GM18873 (cell line): ENCODE results near the gene USP33.
"Not testable (repeated sequence)": the region's sequence is repeated elsewhere in the genome, so short reads cannot be mapped to it uniquely, and the experiment has no call there.

Source experiments
- ATAC-seq: cut with Tn5 transposase; IDR thresholded peaks from one replicate; pipeline ENCODE4 v1.9.1; 2021; ENCODE audit warnings: mild to moderate bottlenecking, moderate library complexity, moderate number of reproducible peaks; ENCODE audit not compliant: unreplicated experiment, low FRiP score

Gene USP33

DNA sequence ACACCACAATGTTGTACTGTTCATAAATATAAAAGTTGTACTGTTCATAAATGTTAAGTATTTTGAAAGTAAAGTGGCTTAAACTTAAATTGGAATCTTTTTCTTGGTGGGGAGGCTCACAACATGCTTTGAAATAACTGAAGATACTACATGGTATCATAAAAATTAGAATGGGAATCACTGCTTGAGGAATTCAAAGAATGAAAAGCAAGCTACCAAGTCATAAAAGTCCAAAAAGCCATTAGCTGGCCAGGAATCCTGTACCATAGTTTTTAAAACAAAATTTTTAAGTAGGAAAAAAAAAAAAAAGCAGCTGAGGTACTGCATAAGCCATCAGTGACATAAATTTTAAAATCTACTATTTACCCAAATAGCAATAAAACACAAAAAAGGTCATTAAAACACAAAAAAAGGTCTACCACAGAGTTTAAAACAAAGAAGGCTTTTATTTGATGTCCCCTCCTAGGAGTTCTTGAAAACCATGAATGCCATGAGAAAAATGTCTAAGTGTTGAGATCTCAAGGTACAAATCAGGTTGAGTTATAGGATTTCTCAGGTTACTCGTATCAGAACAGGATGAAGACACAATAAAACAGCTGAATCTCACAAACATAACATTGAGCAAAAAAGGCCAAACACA, 85.8 kb downstream of the USP33 start:
- no peak for ATAC-seq

GRCh38 chr1:77673030-77673429, 86.6 kb downstream of the USP33 start:
- no peak for ATAC-seq

DNA sequence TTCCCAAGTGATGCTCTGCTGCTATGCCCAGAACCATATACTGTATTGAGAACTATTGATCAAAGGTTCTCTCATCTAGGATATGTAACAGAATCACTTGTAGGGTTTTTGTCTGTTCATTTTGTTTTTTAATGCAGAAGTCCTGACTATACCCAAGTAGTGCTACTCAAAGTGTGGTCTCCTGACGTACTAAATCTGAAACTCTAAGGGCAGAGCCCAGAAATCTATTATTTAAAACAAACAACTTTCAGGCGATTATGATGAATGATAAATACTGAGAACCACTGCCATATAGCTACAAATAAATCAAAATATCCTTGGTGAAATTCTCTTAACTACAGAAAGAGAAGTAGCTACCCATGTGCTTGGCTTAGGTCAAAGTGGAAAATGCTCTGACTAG, 87.3 kb downstream of the USP33 start:
- no peak for ATAC-seq

GRCh38 chr1:77671836-77672235, 87.8 kb downstream of the USP33 start:
- no peak for ATAC-seq

GRCh38 chr1:77670330-77670729, 89.3 kb downstream of the USP33 start:
- no peak for ATAC-seq

- no peak for ATAC-seq
Observed at GRCh38 chr1:77668924-77669449, 90.7 kb downstream of the USP33 start.

DNA sequence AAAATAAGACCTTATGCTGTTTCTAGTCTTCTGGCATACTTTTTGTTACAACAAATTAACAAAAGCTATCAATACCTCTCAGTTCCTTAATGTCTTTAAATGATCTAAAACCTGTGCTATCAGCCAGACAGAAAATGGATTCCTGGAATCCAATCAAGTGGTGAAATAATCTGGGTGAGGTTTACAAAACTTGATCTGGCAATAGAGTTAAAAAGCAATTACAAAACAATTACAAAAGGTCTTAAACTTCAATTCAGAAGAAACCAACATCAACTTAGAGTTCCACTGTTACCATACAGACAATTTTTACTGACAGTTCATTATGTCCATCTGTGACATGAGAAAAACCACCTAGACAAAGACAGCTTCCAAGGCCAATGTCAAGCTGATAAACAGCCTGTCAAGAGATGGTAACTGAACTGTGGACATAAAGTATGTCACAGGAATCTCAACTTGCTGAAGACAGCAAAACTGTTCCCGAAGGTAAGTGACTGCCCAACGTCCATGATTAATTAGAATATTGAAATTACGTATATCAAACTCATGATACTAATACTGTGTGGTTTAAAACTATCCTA, 94.6 kb downstream of the USP33 start:
- no peak for ATAC-seq

GRCh38 chr1:77661696-77662095, 98.0 kb downstream of the USP33 start:
- ATAC-seq = no peak

- ATAC-seq = peak; percentile 69
Observed at GRCh38 chr1:77659879-77660593, 99.6 kb downstream of the USP33 start.

DNA sequence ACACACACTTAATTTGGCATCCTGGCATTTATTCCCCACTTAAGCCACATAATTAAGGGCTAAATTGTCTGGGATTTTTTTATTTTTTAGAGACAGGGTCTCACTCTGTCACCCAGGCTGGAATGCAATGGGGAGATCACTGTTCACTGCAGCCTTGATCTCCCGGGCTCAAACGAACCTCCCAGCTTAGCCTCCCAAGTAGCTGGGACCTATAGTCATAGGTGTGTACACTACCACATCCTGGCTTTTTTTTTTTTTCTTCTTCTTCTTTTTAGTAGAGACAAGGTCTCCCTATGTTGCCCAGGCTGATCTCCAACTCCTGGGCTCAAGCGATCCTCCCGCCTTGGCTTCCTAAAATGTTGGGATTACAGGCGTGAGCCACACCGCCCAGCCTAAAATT, 101.4 kb downstream of the USP33 start:
- ATAC-seq = no peak

- no peak for ATAC-seq
Observed at GRCh38 chr1:77655431-77655974, 104.1 kb downstream of the USP33 start.

- ATAC-seq = no peak
Observed at GRCh38 chr1:77652970-77653516, 106.6 kb downstream of the USP33 start.

DNA sequence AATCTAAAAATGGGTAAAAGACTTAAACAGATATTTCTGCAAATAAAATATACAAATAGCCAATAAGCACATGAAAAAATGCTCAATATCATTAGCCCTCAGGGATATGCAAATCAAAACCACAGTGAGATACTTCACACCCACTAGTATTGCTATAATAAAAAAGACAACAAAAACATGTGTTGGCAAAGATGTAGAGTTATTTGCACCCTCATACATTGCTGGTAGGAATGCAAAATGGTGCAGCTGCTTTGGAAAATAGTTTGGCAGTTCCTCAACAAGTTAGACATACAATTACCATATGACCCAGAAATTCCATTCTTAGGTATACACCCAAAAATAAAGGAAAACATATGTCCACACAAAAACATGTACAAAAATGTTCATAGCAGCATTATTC, 107.4 kb downstream of the USP33 start:
- no peak for ATAC-seq

DNA sequence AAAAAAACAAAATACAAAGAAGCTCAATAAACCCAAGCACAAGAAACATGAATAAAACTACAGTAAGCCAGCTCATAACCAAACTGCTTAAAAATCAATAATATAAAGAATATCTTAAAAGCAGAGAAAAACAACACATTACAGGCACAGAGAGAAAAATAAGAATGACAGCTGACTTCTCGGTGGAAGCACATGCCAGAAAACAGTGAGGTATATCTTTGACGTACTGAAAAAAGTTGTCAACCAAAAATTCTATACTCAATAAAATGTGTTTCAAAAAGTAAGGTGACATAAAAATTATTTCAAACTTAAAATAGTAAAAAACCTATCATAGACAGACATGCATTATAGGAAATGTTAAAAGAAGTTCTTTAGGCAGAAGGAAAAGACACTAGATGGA, 110.5 kb downstream of the USP33 start:
- ATAC-seq = no peak

DNA sequence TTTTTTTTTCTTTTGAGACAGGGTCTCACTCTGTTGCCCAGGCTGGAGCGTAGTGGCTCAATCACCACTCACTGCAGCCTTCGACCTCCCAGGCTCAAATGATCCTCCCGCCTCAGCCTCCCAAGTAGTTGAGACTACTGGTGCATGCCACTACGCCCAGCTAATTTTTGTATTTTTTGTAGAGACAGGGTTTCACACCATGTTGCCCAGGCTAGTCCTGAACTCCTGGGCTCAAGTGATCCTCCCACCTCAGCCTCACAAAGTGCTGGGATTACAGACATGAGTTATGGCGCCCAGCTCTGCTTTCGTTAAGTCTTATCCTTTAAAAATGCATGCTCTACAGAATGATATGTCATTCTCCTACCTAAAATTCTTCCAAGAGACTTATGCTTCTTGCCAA, 113.4 kb downstream of the USP33 start:
- ATAC-seq = not testable (repeated sequence)
